ENCODE results near the gene TFEB.

Gene TFEB

DNA sequence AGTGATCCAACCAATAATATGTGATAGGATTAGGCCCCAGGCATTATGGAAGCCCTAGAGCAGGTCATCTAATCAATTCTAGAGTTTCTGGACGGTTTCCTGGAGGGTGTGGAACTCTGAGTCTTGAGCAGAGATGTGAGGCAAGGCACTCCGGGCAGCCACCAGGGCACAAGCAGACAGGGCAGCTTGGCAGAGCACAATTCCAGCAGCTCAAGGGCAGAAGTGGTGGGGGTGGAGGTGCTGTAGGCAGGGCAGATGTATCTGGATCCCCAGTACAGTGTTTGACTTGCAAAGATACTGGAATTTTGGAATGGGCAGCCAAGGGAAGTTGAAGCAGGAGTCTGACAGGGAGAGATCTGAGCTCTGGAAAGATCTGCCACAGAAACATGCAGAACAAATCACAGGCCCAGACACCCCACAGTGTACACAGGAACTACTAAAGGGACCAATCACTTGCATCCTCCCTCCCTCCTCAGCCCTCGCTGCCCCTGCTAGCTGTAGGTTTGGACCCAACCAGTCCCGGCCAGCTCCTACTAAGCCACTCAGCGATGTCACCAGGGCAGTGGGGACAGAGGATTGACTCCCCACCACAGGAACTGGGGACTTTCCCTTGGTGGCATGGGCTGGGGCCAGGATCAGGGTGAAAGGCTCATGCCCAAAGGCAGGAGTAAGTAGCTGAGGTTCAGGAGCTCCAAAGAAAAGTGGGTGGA, 47.0 kb downstream of the TFEB start:
- no peak for DNase-seq

GRCh38 chr6:41687501-41688175, 47.8 kb downstream of the TFEB start:
- no peak for DNase-seq

- DNase-seq: no peak
Observed at GRCh38 chr6:41685641-41686380, 49.6 kb downstream of the TFEB start.

DNA sequence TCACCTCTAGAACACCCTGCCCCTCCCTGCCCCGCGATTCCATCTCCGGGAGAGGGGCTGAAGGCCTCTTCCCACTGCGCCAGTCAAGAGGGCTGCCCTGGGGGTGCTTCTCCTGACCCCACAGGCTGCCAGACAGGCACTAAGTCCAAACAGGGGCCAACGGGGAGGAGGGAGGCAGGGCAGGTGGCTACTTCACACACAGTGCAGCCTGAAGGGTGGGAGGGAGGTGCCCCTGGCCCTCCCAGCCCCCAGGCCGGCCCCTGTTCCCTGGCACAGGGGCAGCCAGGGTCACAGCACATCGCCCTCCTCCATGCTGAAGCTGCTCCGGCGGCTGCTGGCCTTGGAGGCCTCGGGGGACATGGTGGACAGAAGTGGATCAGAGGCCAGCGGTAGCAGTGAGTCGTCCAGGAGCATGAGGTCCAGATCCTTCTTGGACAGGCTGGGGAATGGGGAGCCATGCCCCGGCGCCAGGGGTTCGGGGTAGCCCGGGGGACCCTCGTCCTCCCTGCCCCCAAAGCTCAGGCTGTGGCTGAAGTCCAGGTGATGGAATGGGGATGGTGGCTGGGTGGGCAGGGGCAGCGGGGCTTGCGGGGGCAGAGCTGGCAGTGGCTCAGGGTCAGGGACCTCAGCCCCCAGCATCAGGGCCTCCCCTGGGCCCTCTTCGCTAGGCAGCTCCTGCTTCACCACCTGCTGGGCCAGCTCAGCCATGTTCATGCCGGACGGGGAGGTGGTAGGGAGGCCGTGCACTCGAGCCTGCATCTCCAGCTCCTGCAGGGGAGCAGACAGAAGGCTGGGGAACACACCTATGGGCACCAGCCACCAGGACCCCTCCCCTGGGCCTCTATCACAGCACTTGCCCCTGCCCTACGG, 50.9 kb downstream of the TFEB start:
- no peak for DNase-seq

DNA sequence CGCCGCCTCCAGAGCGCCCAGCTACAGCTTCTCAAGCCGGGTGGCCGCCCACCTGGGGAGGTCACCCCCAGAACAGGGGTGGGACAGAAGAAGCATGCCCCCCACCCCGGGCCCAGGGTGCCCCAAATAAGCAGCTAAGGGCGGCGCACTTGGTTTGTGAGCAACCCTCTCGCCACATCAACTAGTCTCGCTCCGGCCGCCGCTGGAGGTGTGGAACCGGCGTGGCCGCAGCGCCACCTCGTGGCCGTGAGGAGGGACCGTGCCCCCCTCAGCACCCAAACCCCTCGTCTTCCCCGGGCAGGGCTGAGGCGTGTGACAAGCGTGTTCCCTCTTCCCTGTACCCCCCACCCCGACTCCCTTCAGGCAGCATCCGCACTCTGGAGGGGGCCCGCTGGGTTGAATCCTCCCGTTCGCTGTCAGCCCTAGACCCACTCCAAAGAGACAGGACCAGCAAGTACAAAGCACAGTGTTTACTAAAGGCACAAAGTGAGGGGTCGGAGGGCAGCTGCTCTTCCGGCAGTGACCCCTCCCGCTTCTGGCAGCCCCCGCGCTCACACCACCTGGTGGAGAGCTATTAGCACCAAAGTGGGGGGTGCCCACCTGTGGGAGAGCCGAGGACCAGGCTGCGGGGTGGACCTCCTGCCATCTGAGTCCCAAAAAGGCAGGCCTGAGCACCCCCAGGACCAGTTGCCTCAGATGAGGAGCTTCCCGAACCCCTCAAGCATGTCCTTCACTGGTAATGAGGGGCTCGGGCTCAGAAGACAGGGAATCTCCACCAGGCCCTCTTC, 51.7 kb downstream of the TFEB start:
- peak; percentile 42 to 67 for DNase-seq

- DNase-seq: no peak
Observed at GRCh38 chr6:41683273-41683522, 52.2 kb downstream of the TFEB start.

GRCh38 chr6:41682497-41683272, 52.7 kb downstream of the TFEB start:
- DNase-seq: no peak

DNA sequence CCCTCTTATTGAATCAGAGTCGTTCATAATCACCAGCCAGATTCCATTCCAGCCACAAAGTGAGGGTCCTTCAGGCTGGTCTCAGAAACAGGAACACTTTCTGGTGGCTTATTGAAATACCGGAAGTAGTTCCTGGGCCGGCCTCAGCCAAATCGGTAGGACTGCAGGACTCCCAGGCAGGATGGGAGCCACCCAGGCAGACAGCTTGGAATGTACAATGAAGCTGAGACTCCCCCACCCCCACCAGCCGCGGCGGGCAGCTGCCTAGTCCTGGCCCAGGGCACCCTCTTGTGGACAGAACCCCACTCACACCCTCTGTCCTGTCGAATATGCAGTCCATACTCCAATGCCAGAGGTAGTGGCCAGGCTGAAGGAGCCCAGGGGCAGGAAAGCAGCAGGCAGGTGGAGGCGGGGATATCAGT, 53.3 kb downstream of the TFEB start:
- DNase-seq: peak; percentile 63 to 70

DNA sequence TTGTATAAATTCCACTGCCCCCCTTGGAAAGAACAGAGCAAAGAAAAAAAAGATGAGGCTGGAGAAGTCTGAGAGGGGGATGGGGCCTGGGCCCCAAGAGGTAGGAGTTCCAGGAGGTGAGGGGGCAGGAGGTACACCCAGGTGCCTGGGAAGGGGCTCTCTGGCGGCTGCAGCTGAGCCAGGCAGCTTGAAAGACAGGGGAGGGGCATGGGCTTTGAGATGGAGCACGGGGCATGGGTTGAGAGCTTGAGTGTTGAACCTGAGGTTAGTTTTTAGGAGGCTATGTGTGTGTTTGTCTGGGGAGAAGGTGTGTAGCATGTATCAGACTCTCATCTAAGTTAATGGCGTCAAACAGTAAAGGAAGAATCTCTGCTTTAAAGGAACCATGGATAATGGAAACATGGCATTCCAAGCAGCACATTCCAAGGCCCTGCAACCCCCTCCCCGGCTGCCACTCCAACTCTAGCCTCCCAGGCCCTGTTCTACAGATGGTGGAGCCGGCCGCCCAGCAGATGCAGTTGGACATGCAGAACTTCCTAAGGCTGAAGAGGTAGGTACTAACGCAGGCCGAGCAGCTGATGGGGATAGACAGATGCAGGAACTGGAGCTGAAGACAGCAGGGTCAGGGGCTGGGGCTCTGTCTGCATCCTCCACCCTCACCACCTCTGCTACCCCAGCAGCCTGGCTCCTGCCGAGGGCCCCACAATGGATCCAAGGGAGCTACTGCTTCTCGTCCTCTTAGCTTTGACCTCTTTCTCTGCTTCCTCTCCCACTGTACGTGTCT, 55.0 kb downstream of the TFEB start:
- DNase-seq: no peak

DNA sequence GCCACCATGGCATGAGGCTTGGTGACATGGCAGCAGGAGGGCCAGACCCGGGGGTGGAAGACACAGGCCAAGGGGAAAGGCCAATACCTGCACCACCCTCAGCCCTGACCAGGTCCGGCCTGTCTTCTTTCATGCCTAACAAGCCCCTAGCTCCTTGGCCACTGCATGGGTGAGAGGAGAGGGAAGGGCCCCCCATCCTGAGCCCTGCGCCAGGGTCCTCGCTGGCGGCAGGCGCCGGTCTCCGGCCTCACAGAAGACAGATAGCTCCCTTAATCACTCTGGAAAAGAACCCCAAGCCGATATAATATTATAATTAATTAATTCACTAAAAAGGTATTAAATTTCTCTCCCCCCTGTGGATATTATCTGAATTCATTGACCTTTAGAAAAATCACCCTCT, 55.7 kb downstream of the TFEB start:
- no peak for DNase-seq

DNA sequence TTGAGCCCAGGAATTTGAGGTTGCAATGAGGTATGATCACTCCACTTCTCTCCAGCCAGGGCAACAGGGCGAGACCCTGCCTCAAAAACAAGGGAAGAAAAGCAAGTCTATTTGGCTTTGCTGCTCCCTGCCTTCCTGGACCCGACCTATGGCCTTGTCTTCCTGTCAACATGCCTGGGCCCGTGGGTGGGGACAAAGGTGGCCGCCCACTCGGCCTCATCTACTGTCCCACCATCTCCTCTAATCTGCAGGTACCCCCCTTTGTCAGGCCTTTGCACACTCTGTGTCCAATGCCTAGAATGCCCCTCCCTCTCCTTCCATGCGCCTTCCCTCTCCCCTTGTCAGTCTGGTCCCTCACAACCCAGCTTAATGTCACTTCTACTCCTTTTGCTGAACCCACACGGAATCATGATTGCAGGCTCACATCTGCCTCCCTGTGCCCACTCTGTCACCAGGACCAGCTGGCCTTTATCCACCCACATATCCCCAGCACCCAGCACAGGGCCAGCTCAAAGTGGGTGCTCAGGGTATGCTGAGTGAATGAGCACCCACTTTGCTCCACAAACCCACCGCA, 56.8 kb downstream of the TFEB start:
- no peak for DNase-seq

- DNase-seq: no peak
Observed at GRCh38 chr6:41677124-41677921, 58.1 kb downstream of the TFEB start.

GRCh38 chr6:41676431-41676830, 59.0 kb downstream of the TFEB start:
- peak; percentile 55 to 56 for DNase-seq

DNA sequence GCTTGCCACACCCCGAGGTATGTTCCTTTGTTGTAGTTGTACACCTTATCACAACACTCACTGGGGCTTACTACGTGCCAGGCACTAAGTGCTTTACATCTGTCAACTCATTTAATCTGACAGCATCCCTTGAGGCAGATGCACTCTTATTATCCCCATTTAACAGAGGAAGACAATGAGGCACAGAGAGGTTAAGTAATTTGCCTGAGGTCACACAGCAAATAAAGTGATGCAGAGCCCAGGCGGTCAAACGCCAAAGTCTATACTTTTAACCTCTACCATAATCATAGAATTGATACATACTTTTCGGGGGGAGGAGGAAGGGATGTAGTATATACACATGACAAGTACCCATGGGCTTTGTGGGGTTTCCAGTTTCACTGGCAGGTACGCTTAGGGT, 59.4 kb downstream of the TFEB start:
- no peak for DNase-seq

DNA sequence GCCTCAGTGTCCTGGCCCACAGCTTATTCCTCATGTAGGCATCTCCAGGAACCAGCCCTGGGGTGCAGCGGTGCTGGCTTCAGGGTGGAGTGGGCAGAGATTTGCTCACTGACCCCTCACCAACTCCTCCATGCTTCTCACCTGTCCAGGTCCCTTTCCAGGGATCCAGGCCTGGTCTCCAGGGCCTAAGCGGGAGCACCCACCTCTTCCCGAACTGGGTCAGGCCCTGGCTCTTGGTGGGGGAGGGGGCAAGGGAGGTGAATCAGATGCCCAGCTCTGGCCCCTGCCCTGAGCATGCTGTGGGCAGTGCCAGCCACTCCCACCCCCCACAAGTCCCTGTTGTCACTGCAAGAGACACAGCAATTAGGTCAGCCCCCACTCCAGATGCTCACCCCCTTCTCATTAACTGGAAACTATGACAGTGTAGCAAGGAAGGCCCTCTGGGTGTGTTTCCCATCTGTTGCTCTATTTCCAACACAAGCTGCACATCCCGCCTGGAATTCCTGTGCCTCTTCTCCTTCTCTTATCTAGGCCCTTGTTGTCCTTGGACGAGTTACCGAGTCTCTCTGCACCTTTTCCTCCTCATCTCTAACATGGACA, 60.1 kb downstream of the TFEB start:
- no peak for DNase-seq

- DNase-seq: no peak
Observed at GRCh38 chr6:41674231-41675000, 61.0 kb downstream of the TFEB start.

GRCh38 chr6:41673704-41674000, 61.8 kb downstream of the TFEB start:
- DNase-seq: no peak
